GM19351 (cell line): Measurements from ENCODE around the gene TPPP2.

Experiments used
- ATAC-seq: cut with Tn5 transposase; IDR thresholded peaks from one replicate; pipeline ENCODE4 v1.9.1; 2021; ENCODE audit warnings: mild to moderate bottlenecking, moderate library complexity; ENCODE audit not compliant: unreplicated experiment

Gene TPPP2

GRCh38 chr14:21074398-21075272 is 44.6 kb downstream of the TPPP2 start:
- ATAC-seq, result no peak

- no peak for ATAC-seq
These were observed 45.9 kb downstream of the TPPP2 start for GRCh38 chr14:21075719-21076437.

- no peak for ATAC-seq
These were observed 47.7 kb downstream of the TPPP2 start for GRCh38 chr14:21077672-21078071.

- ATAC-seq, result no peak
These were observed 48.3 kb downstream of the TPPP2 start for GRCh38 chr14:21078287-21078686.

- ATAC-seq, result no peak
These were observed 48.7 kb downstream of the TPPP2 start for GRCh38 chr14:21078726-21079125.

GRCh38 chr14:21081521-21082142 is 51.6 kb downstream of the TPPP2 start:
- ATAC-seq, result no peak
